ENCODE results near the gene HSD17B10.

Gene HSD17B10

DNA sequence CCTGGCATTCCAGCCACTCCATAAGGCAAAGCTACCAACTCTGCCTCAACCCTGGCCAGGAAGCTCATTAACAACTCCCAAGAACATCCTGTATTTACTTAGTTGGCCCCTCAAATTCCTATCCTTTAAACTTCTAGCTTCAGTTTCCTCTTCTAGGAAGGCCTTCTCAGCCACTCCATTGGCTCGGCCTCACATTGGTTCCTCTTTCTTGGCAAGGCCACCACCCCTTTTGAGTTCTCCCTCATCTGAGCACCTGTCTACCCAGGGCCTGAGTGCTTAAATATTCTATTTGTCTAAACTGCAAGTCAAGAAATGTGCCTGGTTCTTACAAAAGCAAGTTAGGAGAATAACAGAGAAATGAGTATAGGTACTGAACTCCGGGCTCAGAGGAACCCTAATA lies 21.7 kb downstream of the HSD17B10 start:
- Histone ChIP-seq H3K27ac (ENCODE audit: low read length) (no peak overlapping the region), H3K9ac (ENCODE audit: low read length in 2 of 2) (no peak overlapping the region), H3K9me3 (ENCODE audit: control insufficient read depth in 2 of 2, low read length in 2 of 2) (no peaks in the 10 kb centered on the region), H3K4me1 (ENCODE audit: control insufficient read depth, insufficient read depth, low read length) (no peaks in the 10 kb centered on the region), H3K36me3 (ENCODE audit: control insufficient read depth in 2 of 2, insufficient read depth in 2 of 2, low read length in 2 of 2) (peaks cover 24 to 43% of the 10 kb centered on the region in 2 donors), H3K4me3 (ENCODE audit: low read length in 2 of 2) (no peak overlapping the region), H3K27me3 (ENCODE audit: control insufficient read depth in 1 of 2, insufficient read depth in 2 of 2, low read length in 2 of 2) (no peaks in the 10 kb centered on the region)

DNA sequence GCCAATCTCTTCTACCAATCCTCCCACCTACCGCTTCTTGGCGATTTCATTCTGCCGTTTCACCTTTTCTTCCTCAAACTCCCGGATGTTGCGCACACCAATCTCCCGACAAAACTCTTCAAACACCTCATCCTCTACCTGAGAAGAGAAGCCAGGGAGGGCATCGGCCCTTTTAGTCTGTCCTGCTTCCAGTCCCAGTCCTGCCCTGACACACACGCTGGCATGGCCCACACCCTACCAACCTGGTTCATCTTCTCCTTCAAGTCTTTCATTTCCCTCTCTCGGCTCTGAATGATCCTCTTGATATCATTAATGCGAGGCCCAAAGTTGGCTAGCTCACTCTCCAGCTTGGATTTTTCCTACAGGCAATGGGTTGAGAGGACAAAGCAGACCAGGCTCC lies 30.6 kb downstream of the HSD17B10 start:
- Histone ChIP-seq H3K27me3 (ENCODE audit: control insufficient read depth in 1 of 2, insufficient read depth in 2 of 2, low read length in 2 of 2) (no peaks in the 10 kb centered on the region), H3K27ac (ENCODE audit: low read length) (no peak overlapping the region), H3K4me1 (ENCODE audit: control insufficient read depth, insufficient read depth, low read length) (no peaks in the 10 kb centered on the region), H3K9me3 (ENCODE audit: control insufficient read depth in 2 of 2, low read length in 2 of 2) (no peaks in the 10 kb centered on the region), H3K4me3 (ENCODE audit: low read length in 2 of 2) (no peak overlapping the region), H3K36me3 (ENCODE audit: control insufficient read depth in 2 of 2, insufficient read depth in 2 of 2, low read length in 2 of 2) (peaks cover 37 to 51% of the 10 kb centered on the region in 2 donors), H3K9ac (ENCODE audit: low read length in 2 of 2) (no peak overlapping the region)

- Histone ChIP-seq H3K9ac (ENCODE audit: low read length in 2 of 2) (no peak overlapping the region), H3K36me3 (ENCODE audit: control insufficient read depth in 2 of 2, insufficient read depth in 2 of 2, low read length in 2 of 2) (peaks cover 16 to 26% of the 10 kb centered on the region in 2 donors), H3K4me1 (ENCODE audit: control insufficient read depth, insufficient read depth, low read length) (no peaks in the 10 kb centered on the region)
Observed at GRCh38 chrX:53398216-53398615, 36.0 kb downstream of the HSD17B10 start.

GRCh38 chrX:53395605-53396298 lies 38.4 kb downstream of the HSD17B10 start:
- Histone ChIP-seq H3K36me3 (ENCODE audit: control insufficient read depth in 2 of 2, insufficient read depth in 2 of 2, low read length in 2 of 2) (peaks cover 8 to 27% of the 10 kb centered on the region in 2 donors), H3K9me3 (ENCODE audit: control insufficient read depth in 2 of 2, low read length in 2 of 2) (no peaks in the 10 kb centered on the region), H3K27ac (ENCODE audit: low read length) (no peak overlapping the region), H3K9ac (ENCODE audit: low read length in 2 of 2) (no peak overlapping the region), H3K4me3 (ENCODE audit: low read length in 2 of 2) (no peak overlapping the region), H3K27me3 (ENCODE audit: control insufficient read depth in 1 of 2, insufficient read depth in 2 of 2, low read length in 2 of 2) (no peaks in the 10 kb centered on the region), H3K4me1 (ENCODE audit: control insufficient read depth, insufficient read depth, low read length) (no peaks in the 10 kb centered on the region)

More at GRCh38 chrX:53398216-53398615, 36.0 kb downstream of the HSD17B10 start:
- Histone ChIP-seq H3K27ac (ENCODE audit: low read length) (no peak overlapping the region), H3K9me3 (ENCODE audit: control insufficient read depth in 2 of 2, low read length in 2 of 2) (no peaks in the 10 kb centered on the region), H3K4me3 (ENCODE audit: low read length in 2 of 2) (no peak overlapping the region), H3K27me3 (ENCODE audit: control insufficient read depth in 1 of 2, insufficient read depth in 2 of 2, low read length in 2 of 2) (no peaks in the 10 kb centered on the region)

- Histone ChIP-seq H3K4me1 (ENCODE audit: control insufficient read depth, insufficient read depth, low read length) (no peaks in the 10 kb centered on the region), H3K36me3 (ENCODE audit: control insufficient read depth in 2 of 2, insufficient read depth in 2 of 2, low read length in 2 of 2) (peaks cover 21 to 39% of the 10 kb centered on the region in 2 donors)
Observed at GRCh38 chrX:53383376-53384076, 50.6 kb downstream of the HSD17B10 start.

More at GRCh38 chrX:53383376-53384076, 50.6 kb downstream of the HSD17B10 start:
- H3K4me3 ChIP-seq (ENCODE audit: low read length in 2 of 2), result no peak overlapping the region
- H3K27me3 ChIP-seq (ENCODE audit: control insufficient read depth in 1 of 2, insufficient read depth in 2 of 2, low read length in 2 of 2), result peaks cover 0 to 2% of the 10 kb centered on the region in 2 donors
- H3K27ac ChIP-seq (ENCODE audit: low read length), result no peak overlapping the region
- no peaks in the 10 kb centered on the region for H3K9me3 ChIP-seq (ENCODE audit: control insufficient read depth in 2 of 2, low read length in 2 of 2)
- H3K9ac ChIP-seq (ENCODE audit: low read length in 2 of 2), result no peak overlapping the region

Data from stomach smooth muscle (tissue), 2 donors.